Lower leg skin (tissue), 3 donors: ENCODE results near the gene DNAJA2.

Experiments
- CTCF ChIP-seq, 3 donors: fragments of 450-650 bp; IDR thresholded peaks; one replicate each; pipeline ENCODE4 v1.5.1; 2016; ENCODE audit warnings: antibody characterized with exemption in 3 of 3, mild to moderate bottlenecking in 3 of 3, moderate library complexity in 2 of 3
- POLR2A ChIP-seq, 2 donors: fragments of 450-650 bp; IDR thresholded peaks; one replicate each; pipeline ENCODE4 v1.6.1; 2016 to 2017; ENCODE audit warnings: antibody characterized with exemption in 2 of 2, mild to moderate bottlenecking in 1 of 2, moderate library complexity in 1 of 2

GRCh38 chr16:46968063-46968435 lies 5.4 kb downstream of the DNAJA2 start:
- TF ChIP-seq CTCF (IDR thresholded peaks at IDR 0.05) (no peak), POLR2A (IDR thresholded peaks at IDR 0.05) (no peak)
